SJCRH30 (cell line): ENCODE data around the gene PADI4. TPM values are rescaled to one million over a fixed set of nuclear protein-coding genes. Genes with fewer than 3 reads are reported as not detected.

Experiments
- DNase-seq, 2 experiments: peaks; one replicate each; pipeline ENCODE4 v3.0.0-alpha.2; 2015 to 2020
- H3K27ac ChIP-seq: fragments of 250-450 bp; sonication (Bioruptor Pico); 2 replicates; pipeline ENCODE4 v1.5.1; 2020; ENCODE audit warnings: mild to moderate bottlenecking, moderate library complexity
- H3K27me3 ChIP-seq: fragments of 250-450 bp; sonication (Bioruptor Pico); 2 replicates; pipeline ENCODE4 v1.5.1; 2020; ENCODE audit warnings: mild to moderate bottlenecking, moderate library complexity
- H3K36me3 ChIP-seq: fragments of 250-450 bp; sonication (Bioruptor Pico); 2 replicates; pipeline ENCODE4 v1.5.1; 2020; ENCODE audit warnings: mild to moderate bottlenecking, moderate library complexity
- H3K4me1 ChIP-seq: fragments of 250-450 bp; sonication (Bioruptor Pico); 2 replicates; pipeline ENCODE4 v1.5.1; 2020; ENCODE audit warnings: mild to moderate bottlenecking, moderate library complexity
- H3K4me3 ChIP-seq: fragments of 250-450 bp; sonication (Bioruptor Pico); 2 replicates; pipeline ENCODE4 v1.5.1; 2020; ENCODE audit warnings: mild to moderate bottlenecking, moderate library complexity
- H3K9me3 ChIP-seq: fragments of 250-450 bp; sonication (Bioruptor Pico); replicated peaks from 2 replicates; pipeline ENCODE4 v1.5.1; 2020; ENCODE audit warnings: mild to moderate bottlenecking, moderate library complexity
- total RNA-seq: library from RNA; depleted of rRNA; stranded (reverse); fragments of >200 nt; shearing (Covaris generic); gene quantifications from 2 replicates; pipeline ENCODE4 v1.2.3, GENCODE V29; 2014

The PADI4 gene
- total RNA-seq, 1 experiment from 2014 or later: not detected

DNA sequence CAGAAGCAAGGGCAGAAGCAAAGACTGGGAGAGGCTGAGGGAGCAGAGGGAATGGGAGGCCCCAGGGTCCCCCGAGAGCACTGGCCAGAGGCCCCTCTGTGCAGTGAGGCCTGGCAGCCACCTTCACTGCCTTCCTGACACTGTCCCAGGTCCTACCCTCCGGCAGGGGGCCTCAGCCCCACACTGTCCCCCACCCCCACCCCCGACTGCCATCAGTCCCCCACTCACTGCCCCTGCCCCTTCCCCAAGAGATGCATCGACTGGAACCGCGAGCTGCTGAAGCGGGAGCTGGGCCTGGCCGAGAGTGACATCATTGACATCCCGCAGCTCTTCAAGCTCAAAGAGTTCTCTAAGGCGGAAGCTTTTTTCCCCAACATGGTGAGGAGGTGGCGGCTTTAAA lies 51.0 kb downstream of the PADI4 start:
- no peaks in the 10 kb centered on the region for H3K4me1 ChIP-seq
- H3K36me3 ChIP-seq: no peaks in the 10 kb centered on the region
- H3K4me3 ChIP-seq: no peak overlapping the region
- H3K27ac ChIP-seq: no peak overlapping the region
- no peaks in the 10 kb centered on the region for H3K9me3 ChIP-seq
- H3K27me3 ChIP-seq: peaks cover 14% of the 10 kb centered on the region; the same call in 1 of the 2 replicates
- no peak for DNase-seq

DNA sequence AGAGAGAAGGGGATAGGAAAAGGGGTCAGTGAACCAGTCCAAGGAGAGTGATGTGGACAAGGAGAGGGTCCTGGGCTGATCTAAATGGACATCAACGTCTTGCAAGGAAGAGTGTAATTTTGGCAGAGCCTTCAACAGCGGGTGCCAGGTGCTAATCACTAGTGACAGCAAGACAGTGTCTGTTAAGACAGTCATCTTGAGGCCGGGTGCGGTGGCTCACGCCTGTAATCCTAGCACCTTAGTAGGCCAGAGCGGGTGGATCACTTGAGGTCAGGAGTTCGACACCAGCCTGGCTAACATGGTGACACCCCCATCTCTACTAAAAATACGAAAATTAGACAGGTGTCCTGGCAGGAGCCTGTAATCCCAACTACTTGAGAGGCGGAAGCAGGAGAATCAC lies 51.8 kb downstream of the PADI4 start:
- H3K4me3 ChIP-seq: no peak overlapping the region
- H3K27me3 ChIP-seq: peaks cover 14% of the 10 kb centered on the region; the same call in 1 of the 2 replicates
- H3K36me3 ChIP-seq: no peaks in the 10 kb centered on the region
- no peak overlapping the region for H3K27ac ChIP-seq
- no peaks in the 10 kb centered on the region for H3K9me3 ChIP-seq
- no peaks in the 10 kb centered on the region for H3K4me1 ChIP-seq
- DNase-seq: no peak

DNA sequence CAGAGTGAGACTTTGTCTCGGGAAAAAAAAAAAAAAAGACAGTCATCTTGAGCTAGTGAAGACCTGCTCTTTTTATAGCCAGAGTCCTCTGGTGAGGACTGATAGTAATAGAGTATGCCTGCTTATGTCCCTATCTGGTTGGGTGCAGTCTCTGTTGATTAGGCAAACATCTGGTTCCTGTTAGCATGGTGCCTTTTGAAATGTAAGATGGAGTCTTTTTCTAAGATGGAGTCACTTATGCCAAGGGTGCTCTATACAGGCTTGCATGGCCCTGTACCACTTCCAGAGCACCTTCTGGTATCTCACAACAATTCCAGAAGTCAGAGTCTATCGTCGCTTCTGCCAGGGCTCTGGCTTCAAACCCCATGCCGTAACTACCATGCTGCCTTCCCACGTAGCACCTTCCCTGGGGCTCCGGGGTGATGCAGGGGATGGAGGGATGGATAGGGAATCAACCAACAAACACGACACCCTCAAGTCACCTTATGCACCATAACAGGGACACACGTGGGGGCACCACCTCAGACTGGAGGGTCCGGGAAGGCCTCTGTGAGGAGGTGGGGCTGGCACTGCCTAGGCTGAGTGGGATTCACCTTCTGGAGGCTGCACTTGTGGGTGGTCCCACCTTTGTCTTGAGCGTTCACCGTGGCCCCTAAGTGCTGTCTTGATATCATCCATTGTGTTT lies 52.4 kb downstream of the PADI4 start:
- no peaks in the 10 kb centered on the region for H3K9me3 ChIP-seq

DNA sequence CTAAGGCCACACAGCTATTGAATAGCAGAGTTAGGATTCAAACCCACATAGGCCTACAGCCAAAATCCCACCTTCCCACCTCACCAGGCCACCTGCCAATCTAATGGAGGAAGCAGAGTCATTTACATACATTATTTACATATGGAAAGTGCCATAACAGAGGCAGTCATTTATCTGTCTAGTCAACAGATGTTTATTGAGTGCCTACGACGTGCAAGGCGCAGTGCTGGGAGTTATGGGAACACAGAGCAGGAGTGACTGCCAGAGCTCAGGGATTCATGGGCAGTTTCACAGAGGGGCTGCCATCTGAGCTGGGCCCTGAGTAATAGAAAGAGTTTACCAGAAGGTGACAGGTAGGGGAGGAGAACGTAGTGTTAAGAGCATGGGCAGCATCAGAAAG lies 53.7 kb downstream of the PADI4 start:
- Histone ChIP-seq H3K9me3 (no peaks in the 10 kb centered on the region), H3K4me3 (no peak overlapping the region), H3K36me3 (no peaks in the 10 kb centered on the region), H3K4me1 (no peaks in the 10 kb centered on the region), H3K27ac (no peak overlapping the region), H3K27me3 (peaks cover 10% of the 10 kb centered on the region; the same call in 1 of the 2 replicates)
- no peak for DNase-seq

More for the DNA sequence above, 52.4 kb downstream of the PADI4 start:
- Histone ChIP-seq H3K4me1 (no peaks in the 10 kb centered on the region), H3K27ac (no peak overlapping the region), H3K36me3 (no peaks in the 10 kb centered on the region), H3K27me3 (peaks cover 14% of the 10 kb centered on the region; the same call in 1 of the 2 replicates), H3K4me3 (no peak overlapping the region)
- no peak for DNase-seq

DNA sequence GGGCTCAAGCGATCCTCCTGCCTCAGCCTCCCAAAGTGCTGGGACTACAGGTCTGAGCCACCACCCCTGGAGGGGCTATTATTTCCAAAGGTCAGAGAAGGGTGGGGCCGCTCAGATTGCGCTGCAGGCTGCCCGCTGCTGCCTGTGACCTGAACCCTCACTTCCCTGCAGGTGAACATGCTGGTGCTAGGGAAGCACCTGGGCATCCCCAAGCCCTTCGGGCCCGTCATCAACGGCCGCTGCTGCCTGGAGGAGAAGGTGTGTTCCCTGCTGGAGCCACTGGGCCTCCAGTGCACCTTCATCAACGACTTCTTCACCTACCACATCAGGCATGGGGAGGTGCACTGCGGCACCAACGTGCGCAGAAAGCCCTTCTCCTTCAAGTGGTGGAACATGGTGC lies 55.4 kb downstream of the PADI4 start:
- Histone ChIP-seq H3K4me3 (no peak overlapping the region), H3K27ac (no peak overlapping the region), H3K36me3 (no peaks in the 10 kb centered on the region), H3K27me3 (peaks cover 7% of the 10 kb centered on the region; the same call in 1 of the 2 replicates), H3K9me3 (no peaks in the 10 kb centered on the region), H3K4me1 (no peaks in the 10 kb centered on the region)
- no peak for DNase-seq

DNA sequence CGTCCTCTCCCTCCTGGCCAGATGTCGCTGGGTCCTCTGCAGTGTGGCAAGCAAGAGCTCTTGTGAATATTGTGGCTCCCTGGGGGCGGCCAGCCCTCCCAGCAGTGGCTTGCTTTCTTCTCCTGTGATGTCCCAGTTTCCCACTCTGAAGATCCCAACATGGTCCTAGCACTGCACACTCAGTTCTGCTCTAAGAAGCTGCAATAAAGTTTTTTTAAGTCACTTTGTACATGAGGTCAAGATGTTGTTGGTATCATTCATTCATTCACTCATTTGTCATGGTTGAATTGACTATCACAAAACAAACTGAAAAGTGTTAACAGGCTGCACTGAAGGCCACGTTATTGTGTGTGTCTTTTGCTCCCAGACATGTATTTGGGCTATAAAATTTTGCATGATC lies 55.8 kb downstream of the PADI4 start:
- Histone ChIP-seq H3K27me3 (peaks cover 7% of the 10 kb centered on the region), H3K9me3 (no peaks in the 10 kb centered on the region), H3K4me1 (0 out of 2 replicates have a peak, but pooled peaks cover 2% of the 10 kb centered on the region), H3K36me3 (no peaks in the 10 kb centered on the region), H3K27ac (no peak overlapping the region), H3K4me3 (no peak overlapping the region)
- no peak for DNase-seq

DNA sequence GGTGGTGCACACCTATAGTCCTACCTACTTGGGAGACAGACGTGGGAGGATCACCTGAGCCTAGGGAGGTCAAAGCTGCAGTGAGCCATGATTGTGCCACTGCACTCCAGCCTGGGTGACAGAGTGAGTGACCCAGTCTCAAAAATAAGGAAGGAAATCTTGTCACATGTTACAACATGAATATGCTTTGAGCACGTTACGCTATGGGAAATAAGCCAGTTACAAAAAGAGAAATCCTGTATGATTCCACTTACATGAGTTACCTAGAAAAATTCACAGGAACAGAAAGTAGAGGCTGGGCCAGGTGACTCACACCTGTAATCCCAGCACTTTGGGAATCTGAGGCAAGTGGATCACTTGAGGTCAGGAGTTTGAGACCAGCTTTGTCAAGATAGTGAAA lies 57.3 kb downstream of the PADI4 start:
- Histone ChIP-seq H3K4me1 (0 out of 2 replicates have a peak, but pooled peaks cover 3% of the 10 kb centered on the region), H3K4me3 (no peak overlapping the region), H3K27ac (no peak overlapping the region), H3K36me3 (no peaks in the 10 kb centered on the region), H3K27me3 (peaks cover 1% of the 10 kb centered on the region), H3K9me3 (no peaks in the 10 kb centered on the region)
- DNase-seq: no peak

DNA sequence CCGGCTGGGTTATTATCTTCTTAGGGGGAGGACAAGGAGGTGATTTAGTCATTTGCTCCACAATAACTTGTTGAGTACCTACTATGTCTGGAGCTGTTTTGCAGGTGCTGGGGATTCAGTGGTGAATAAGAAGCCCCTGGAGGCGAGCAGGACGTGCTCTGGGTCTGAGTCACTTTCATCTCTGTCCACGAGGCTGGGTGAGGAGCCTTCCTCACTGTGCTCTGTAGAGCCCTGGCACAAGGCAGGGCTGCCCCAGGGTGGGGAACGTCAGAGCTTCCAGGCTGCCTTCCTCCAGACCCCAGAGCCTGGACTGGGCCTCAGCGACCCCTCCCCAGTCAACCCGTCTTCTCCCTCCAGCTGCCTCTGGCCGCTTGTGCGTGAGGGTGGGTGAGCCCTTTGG lies 61.5 kb downstream of the PADI4 start:
- no peak for DNase-seq
- Histone ChIP-seq H3K27ac (no peak overlapping the region), H3K4me3 (no peak overlapping the region), H3K36me3 (no peaks in the 10 kb centered on the region), H3K4me1 (0 out of 2 replicates have a peak, but pooled peaks cover 3% of the 10 kb centered on the region), H3K27me3 (peaks cover 28% of the 10 kb centered on the region), H3K9me3 (no peaks in the 10 kb centered on the region)

DNA sequence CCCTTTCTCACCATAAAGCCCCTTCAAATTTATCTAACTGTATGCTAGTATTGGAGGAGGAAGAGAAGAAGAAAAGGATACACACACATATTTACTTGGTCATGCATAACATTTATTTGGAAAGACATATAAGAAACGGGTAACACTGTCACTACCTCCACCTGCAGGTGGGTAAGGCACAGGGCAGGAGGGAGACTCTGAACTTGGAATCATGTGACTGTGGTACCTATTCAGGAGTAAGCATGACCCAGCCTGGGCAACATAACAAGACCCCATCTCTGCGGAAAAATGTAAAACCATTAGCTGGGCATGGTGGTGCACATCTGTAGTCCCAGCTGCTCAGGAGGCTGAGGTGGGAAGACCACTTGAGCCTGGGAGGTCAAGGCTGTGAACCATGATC lies 62.6 kb downstream of the PADI4 start:
- DNase-seq: no peak
- Histone ChIP-seq H3K4me3 (no peak overlapping the region), H3K9me3 (no peaks in the 10 kb centered on the region), H3K4me1 (0 out of 2 replicates have a peak, but pooled peaks cover 3% of the 10 kb centered on the region), H3K36me3 (no peaks in the 10 kb centered on the region), H3K27ac (no peak overlapping the region), H3K27me3 (peaks cover 29% of the 10 kb centered on the region)

DNA sequence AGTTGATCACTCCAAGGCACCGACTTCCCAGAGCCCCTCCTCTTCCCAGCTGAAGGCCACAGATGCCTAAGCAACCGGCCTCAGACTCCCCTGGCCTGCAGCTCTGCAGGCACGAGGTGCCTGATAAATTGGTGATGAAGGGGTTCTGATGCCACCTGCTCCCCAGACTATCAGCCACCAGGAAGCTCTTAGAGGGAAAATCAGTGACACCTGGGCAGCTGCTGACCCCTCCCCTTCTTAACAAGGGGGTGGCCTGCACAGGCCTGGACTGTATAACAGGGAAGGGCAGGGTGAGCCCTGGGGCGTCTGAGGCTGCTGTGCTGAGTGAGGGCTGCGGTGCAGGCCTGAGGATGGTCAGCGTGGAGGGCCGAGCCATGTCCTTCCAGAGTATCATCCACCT lies 63.9 kb downstream of the PADI4 start, which contains the start of gene PADI6:
Gene PADI6 (plus strand): TSS at position 301 of the 400 bp plus-strand sequence. CDS start 50 bp downstream, at position 351.
- no peak for DNase-seq
- no peaks in the 10 kb centered on the region for H3K36me3 ChIP-seq
- H3K27ac ChIP-seq: no peak within 1 kb of the TSS
- H3K27me3 ChIP-seq: peaks cover 29% of the 10 kb centered on the region
- H3K4me3 ChIP-seq: no peak within 1 kb of the TSS
- no peaks in the 10 kb centered on the region for H3K9me3 ChIP-seq
- 0 out of 2 replicates have a peak, but pooled peaks cover 3% of the 10 kb centered on the region for H3K4me1 ChIP-seq

DNA sequence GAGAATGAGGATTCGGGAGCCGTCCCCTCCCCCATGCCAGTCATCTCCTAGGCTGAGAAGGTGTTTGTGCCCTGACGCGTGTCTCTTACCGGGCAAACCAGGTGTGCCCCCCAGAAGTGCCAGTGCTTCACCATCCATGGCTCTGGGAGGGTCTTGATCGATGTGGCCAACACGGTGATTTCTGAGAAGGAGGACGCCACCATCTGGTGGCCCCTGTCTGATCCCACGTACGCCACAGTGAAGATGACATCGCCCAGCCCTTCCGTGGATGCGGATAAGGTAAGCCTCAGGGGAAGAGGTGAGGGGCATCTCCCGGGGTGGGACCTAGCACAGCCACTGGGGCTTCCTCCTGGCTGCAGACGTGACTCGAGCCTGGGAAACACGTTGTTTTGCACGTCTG lies 65.0 kb downstream of the PADI4 start:
- DNase-seq: no peak
- no peaks in the 10 kb centered on the region for H3K36me3 ChIP-seq
- H3K27me3 ChIP-seq: peaks cover 34% of the 10 kb centered on the region
- H3K9me3 ChIP-seq: no peaks in the 10 kb centered on the region
- no peak overlapping the region for H3K4me3 ChIP-seq
- H3K27ac ChIP-seq: no peak overlapping the region
- 0 out of 2 replicates have a peak, but pooled peaks cover 3% of the 10 kb centered on the region for H3K4me1 ChIP-seq

DNA sequence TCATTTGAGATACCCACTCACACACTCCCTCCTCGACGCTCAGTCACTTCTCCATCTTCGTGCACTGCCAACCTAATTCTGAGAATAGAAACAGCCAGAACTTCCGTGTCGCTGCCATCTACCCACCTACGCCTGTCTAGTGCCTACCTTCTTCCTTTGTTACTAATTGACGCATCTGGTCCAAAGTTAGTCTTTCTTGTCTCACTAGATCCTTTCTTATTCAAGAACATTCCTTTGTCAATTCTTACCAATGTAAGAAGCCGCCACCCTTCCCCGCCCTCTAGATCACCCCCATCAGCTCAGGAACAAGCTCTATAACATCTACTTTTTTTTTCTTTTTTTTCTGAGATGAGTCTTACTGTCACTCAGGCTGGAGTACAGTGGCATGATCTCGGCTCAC lies 67.7 kb downstream of the PADI4 start:
- Histone ChIP-seq H3K27ac (no peak overlapping the region), H3K36me3 (no peaks in the 10 kb centered on the region), H3K27me3 (peaks cover 41% of the 10 kb centered on the region), H3K4me3 (no peak overlapping the region), H3K9me3 (no peaks in the 10 kb centered on the region), H3K4me1 (no peaks in the 10 kb centered on the region)
- no peak for DNase-seq

DNA sequence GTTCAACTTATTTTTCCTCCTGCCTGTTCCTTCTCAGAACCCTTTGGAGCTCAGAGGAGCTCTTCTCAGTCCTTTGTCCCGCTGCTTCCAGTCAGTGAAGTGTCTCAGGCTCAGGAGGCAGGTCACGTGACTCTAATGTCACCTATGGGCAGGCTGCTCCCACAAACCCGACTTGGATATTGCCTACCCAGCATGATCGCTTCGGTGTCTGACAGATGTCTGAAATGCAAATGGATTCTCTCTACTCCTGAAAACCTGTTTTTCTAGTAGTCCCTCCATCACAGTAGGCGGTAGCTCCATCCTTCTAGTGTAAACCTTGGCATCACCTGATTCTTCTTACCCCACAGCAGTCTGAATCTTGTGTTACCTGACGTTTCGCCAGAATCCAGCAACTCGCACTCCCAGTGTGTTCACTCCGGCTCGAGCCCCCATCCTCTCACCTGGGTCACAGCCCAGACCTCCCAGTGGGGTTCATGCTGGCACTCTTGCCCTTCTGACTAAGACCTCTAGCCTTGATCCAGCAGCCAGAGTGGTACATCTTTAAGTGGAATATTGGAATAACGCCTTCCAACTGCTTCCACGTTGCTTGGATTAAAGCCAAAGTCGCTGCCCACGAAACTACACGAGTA lies 69.4 kb downstream of the PADI4 start:
- H3K4me1 ChIP-seq: no peaks in the 10 kb centered on the region
- H3K27me3 ChIP-seq: peaks cover 40% of the 10 kb centered on the region
- no peak overlapping the region for H3K4me3 ChIP-seq
- H3K36me3 ChIP-seq: no peaks in the 10 kb centered on the region
- H3K27ac ChIP-seq: no peak overlapping the region
- H3K9me3 ChIP-seq: no peaks in the 10 kb centered on the region
- no peak for DNase-seq

DNA sequence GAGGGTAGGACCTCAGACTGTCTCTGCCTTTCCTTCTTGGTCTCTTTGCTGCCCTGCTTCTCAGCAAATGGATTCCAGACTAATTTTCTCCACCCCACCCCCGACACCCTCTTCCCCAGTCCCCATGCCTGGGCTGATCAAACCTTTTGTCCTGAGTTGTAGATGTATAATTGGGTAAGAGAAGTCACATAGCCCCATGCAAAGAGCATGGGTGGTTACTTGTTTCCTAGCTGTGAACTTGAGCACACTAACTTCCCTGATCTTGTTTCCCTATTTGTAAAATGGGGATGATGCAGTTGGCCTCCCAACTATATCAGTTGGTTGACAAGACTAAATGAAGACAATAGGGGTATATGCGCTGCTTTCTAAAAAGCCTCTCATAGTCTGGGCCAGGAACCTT lies 73.2 kb downstream of the PADI4 start:
- no peak for DNase-seq
- peaks cover 49% of the 10 kb centered on the region for H3K27me3 ChIP-seq
- H3K9me3 ChIP-seq: no peaks in the 10 kb centered on the region
- H3K27ac ChIP-seq: no peak overlapping the region
- H3K4me1 ChIP-seq: no peaks in the 10 kb centered on the region
- H3K36me3 ChIP-seq: no peaks in the 10 kb centered on the region
- H3K4me3 ChIP-seq: no peak overlapping the region

DNA sequence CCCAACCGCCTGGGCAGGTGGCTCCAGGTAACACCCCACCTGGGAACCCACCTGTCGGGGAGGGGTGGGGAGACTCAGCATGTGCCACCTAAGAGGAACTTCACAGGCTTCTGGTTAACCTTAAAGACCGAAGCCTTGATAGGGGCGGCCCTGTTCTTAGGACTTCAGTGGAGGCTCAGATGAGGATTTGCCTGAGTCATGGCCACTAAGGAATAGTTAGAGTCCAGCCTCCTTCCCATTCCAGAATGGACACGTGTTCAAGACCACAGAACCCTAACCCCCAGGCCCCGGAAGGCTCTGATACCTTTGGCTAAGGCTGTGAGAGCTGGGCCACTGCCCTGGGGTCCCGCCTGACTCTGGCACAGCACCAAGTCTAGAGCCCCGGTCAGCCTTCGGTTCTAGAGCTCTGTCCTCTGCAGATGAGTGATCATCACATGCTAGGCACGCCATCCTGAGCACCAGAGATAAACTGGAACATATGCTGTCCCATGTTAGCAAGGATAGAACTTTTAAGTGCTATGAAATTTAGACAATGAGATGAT lies 84.3 kb downstream of the PADI4 start:
- no peaks in the 10 kb centered on the region for H3K9me3 ChIP-seq
- H3K36me3 ChIP-seq: no peaks in the 10 kb centered on the region
- no peak overlapping the region for H3K27ac ChIP-seq
- no peaks in the 10 kb centered on the region for H3K4me1 ChIP-seq
- H3K27me3 ChIP-seq: peaks cover 16% of the 10 kb centered on the region; the same call in 1 of the 2 replicates
- no peak overlapping the region for H3K4me3 ChIP-seq
- no peak for DNase-seq
